Keratinocyte (primary cell): ENCODE data around the gene NT5C3A. TPM values are rescaled to one million over a fixed set of nuclear protein-coding genes. Genes with fewer than 3 reads are reported as not detected.
"Not testable (repeated sequence)": the region's sequence is repeated elsewhere in the genome, so short reads cannot be mapped to it uniquely, and the experiment has no call there.

Source experiments
- DNase-seq: peaks from one replicate; pipeline ENCODE4 v3.0.0-alpha.2; 2011; ENCODE audit warnings: low read depth, missing footprints, low spot score
- FAIRE-seq: peaks from 2 replicates; lab custom pipeline; 2011; peaks lifted over from hg19 to GRCh38; lab: Jason Lieb, UNC
- H2AFZ ChIP-seq: 2 replicates; pipeline ENCODE4 v1.6.0; 2012; ENCODE audit warnings: low read length, control low read depth, inconsistent platforms; ENCODE audit not compliant: control insufficient read depth
- H3K27ac ChIP-seq: 2 replicates; pipeline ENCODE4 v1.5.1; 2011; ENCODE audit warnings: low read length; ENCODE audit not compliant: control insufficient read depth, insufficient read depth
- H3K27me3 ChIP-seq: 3 replicates; pipeline ENCODE4 v1.6.0; 2011; ENCODE audit warnings: low read length; ENCODE audit not compliant: control insufficient read depth, insufficient read depth; ENCODE audit errors: extremely low read depth
- H3K36me3 ChIP-seq, 2 experiments: 2 replicates in 1 of 2; 3 replicates in 1 of 2; pipeline ENCODE4 v1.5.1; 2011; ENCODE audit warnings: low read length in 2 of 2, mild to moderate bottlenecking in 1 of 2; ENCODE audit not compliant: control insufficient read depth in 2 of 2, insufficient read depth in 2 of 2; ENCODE audit errors: extremely low read depth in 1 of 2
- H3K4me1 ChIP-seq: 3 replicates; pipeline ENCODE4 v1.5.1; 2011; ENCODE audit warnings: low read length; ENCODE audit not compliant: control insufficient read depth, insufficient read depth; ENCODE audit errors: extremely low read depth
- H3K4me2 ChIP-seq: 3 replicates; pipeline ENCODE4 v1.6.0; 2011; ENCODE audit warnings: low read depth, low read length; ENCODE audit not compliant: control insufficient read depth, insufficient read depth; ENCODE audit errors: extremely low read depth
- H3K4me3 ChIP-seq, 3 experiments: fragments of 200-600 bp in 1 of 3; sonication (generic) in 1 of 3; 2 replicates in 2 of 3; 3 replicates in 1 of 3; pipeline ENCODE4 v1.5.1; 2011 to 2016; ENCODE audit warnings: low read length in 3 of 3, mild to moderate bottlenecking in 3 of 3, control low read depth in 2 of 3, inconsistent platforms in 1 of 3, low read depth in 1 of 3, mixed read lengths in 1 of 3, mixed run types in 1 of 3, moderate library complexity in 1 of 3; ENCODE audit not compliant: control insufficient read depth in 2 of 3, insufficient read depth in 2 of 3; ENCODE audit errors: extremely low read depth in 1 of 3
- H3K79me2 ChIP-seq: 2 replicates; pipeline ENCODE4 v1.6.0; 2012; ENCODE audit warnings: low read length; ENCODE audit not compliant: control insufficient read depth, insufficient read depth
- H3K9ac ChIP-seq: 3 replicates; pipeline ENCODE4 v1.6.0; 2011; ENCODE audit warnings: low read length; ENCODE audit not compliant: control insufficient read depth, insufficient read depth; ENCODE audit errors: extremely low read depth
- H3K9me1 ChIP-seq: 3 replicates; pipeline ENCODE4 v1.6.0; 2011; ENCODE audit warnings: low read length; ENCODE audit not compliant: control insufficient read depth, insufficient read depth; ENCODE audit errors: extremely low read depth
- H3K9me3 ChIP-seq: 2 replicates; pipeline ENCODE4 v1.5.1; 2012; ENCODE audit warnings: low read depth, low read length; ENCODE audit not compliant: control insufficient read depth
- H4K20me1 ChIP-seq: 3 replicates; pipeline ENCODE4 v1.6.0; 2011; ENCODE audit warnings: low read length; ENCODE audit not compliant: control insufficient read depth, insufficient read depth; ENCODE audit errors: extremely low read depth
- CTCF ChIP-seq, 3 experiments: IDR thresholded peaks in 1 of 3; conservative IDR thresholded peaks in 1 of 3; optimal IDR thresholded peaks in 1 of 3; 2 replicates in 2 of 3; 3 replicates in 1 of 3; pipeline versions ENCODE3 to v1.5.1; 2011; ENCODE audit warnings: low read length in 3 of 3, mild to moderate bottlenecking in 3 of 3, moderate library complexity in 2 of 3, control low read depth in 1 of 3, inconsistent platforms in 1 of 3; ENCODE audit not compliant: insufficient read depth in 2 of 3; ENCODE audit errors: extremely low read depth in 1 of 3
- EZH2 ChIP-seq: IDR thresholded peaks from one replicate; pipeline ENCODE4 v1.6.1; 2012; ENCODE audit warnings: inconsistent platforms, mild to moderate bottlenecking, low read length, moderate library complexity
- dilution Hi-C: fragments of 300-500 bp; cut with MboI; formaldehyde crosslinking; loops from one replicate; pipeline ENCODE4 v1.7.0; 2020; ENCODE audit warnings: low sequenced_read_pairs; ENCODE audit not compliant: extremely low pct_ligation_motif_present
- polyA plus RNA-seq, 5 experiments: library from polyadenylated mRNA; depleted of rRNA in 3 of 5; stranded (reverse) in 3 of 5; stranded (forward) in 1 of 5; unstranded in 1 of 5; fragments of >200 nt; gene quantifications; 1 replicate in 1 of 5; 2 replicates in 3 of 5; 3 replicates in 1 of 5; pipeline versions ENCODE4 v1.2.1 to v1.2.3, GENCODE V29; 2011 to 2012; ENCODE audit warnings: missing spikeins in 2 of 5, low read depth in 1 of 5, low replicate concordance in 1 of 5

NT5C3A gene
- polyA plus RNA-seq, 1 donor (not counting 4 experiments of a cell fraction or from before 2014, with no cell fraction given) = 30.5 TPM

- no peak for TF ChIP-seq EZH2
- TF ChIP-seq CTCF (optimal IDR thresholded peaks at IDR 0.05 in 1 of 3, IDR thresholded peaks at IDR 0.05 in 1 of 3, conservative IDR thresholded peaks at IDR 0.05 in 1 of 3; ENCODE audit: extremely low read depth in 1 of 3, insufficient read depth in 2 of 3, low read length in 3 of 3) = no peak
- H3K9me3 ChIP-seq = no peaks in the 10 kb centered on the region
- H4K20me1 ChIP-seq = no peaks in the 10 kb centered on the region
- H3K79me2 ChIP-seq = peaks cover 18% of the 10 kb centered on the region
- H3K4me2 ChIP-seq = no peak overlapping the region
- no peaks in the 10 kb centered on the region for H3K4me1 ChIP-seq
- dilution Hi-C loops = no loop called here
- FAIRE-seq (no peak), DNase-seq (no peak)
- no peaks in the 10 kb centered on the region for H3K9me1 ChIP-seq
- no peak overlapping the region for H3K27ac ChIP-seq
- no peak overlapping the region for H3K9ac ChIP-seq
- H2AFZ ChIP-seq = no peak overlapping the region
- peaks cover 20 to 29% of the 10 kb centered on the region in 2 experiments for H3K36me3 ChIP-seq
- H3K27me3 ChIP-seq = no peaks in the 10 kb centered on the region
- no peak overlapping the region for H3K4me3 ChIP-seq
Measured at GRCh38 chr7:33099154-33099940, 36.8 kb upstream of the NT5C3A start.

- H3K36me3 ChIP-seq = peaks cover 16% of the 10 kb centered on the region in 2 experiments
- H3K79me2 ChIP-seq, H3K4me1 ChIP-seq, H3K4me2 ChIP-seq, H3K9me3 ChIP-seq, H3K9me1 ChIP-seq, H3K9ac ChIP-seq, FAIRE-seq, H3K27ac ChIP-seq, dilution Hi-C loops, H2AFZ ChIP-seq, H3K4me3 ChIP-seq, DNase-seq, H3K27me3 ChIP-seq, H4K20me1 ChIP-seq: not testable (repeated sequence)
Measured at GRCh38 chr7:33094745-33095275, 32.2 kb upstream of the NT5C3A start.
